Sigmoid colon (tissue), 7 donors: ENCODE data around the gene GTF3A. TPM values are rescaled to one million over a fixed set of nuclear protein-coding genes. Genes with fewer than 3 reads are reported as not detected.
A peak's percentile ranks its signal among the peaks of the same experiment; 100 is the strongest.

Experiments
- DNase-seq: peaks from one replicate; pipeline ENCODE4 v3.0.0-alpha.2; 2019
- H3K27ac ChIP-seq, 4 donors: fragments of 200-600 bp; sonication (generic); one replicate each; pipeline ENCODE4 v1.5.1; 2016 to 2019; ENCODE audit warnings: mild to moderate bottlenecking in 1 of 4
- H3K27me3 ChIP-seq, 3 donors: fragments of 200-600 bp; sonication (generic); one replicate each; pipeline ENCODE4 v1.5.1; 2019; ENCODE audit warnings: mild to moderate bottlenecking in 1 of 3
- H3K36me3 ChIP-seq, 4 donors: fragments of 200-600 bp; sonication (generic); one replicate each; pipeline ENCODE4 v1.5.1; 2016 to 2019
- H3K4me1 ChIP-seq, 4 donors: fragments of 200-600 bp; sonication (generic); one replicate each; pipeline ENCODE4 v1.5.1; 2017 to 2019
- H3K4me3 ChIP-seq, 4 donors: fragments of 200-600 bp; sonication (generic); one replicate each; pipeline ENCODE4 v1.5.1; 2017 to 2019; ENCODE audit warnings: mild to moderate bottlenecking in 2 of 4, moderate library complexity in 1 of 4
- H3K9me3 ChIP-seq, 4 donors: fragments of 200-600 bp in 3 of 4; sonication (generic) in 3 of 4; one replicate each; pipeline versions ENCODE4 v1.5.1 to v1.6.1; 2013 to 2019
- CTCF ChIP-seq, 4 experiments: fragments of 450-650 bp in 3 of 4; fragments of 200-600 bp in 1 of 4; IDR thresholded peaks; one replicate each; pipeline ENCODE4 v1.5.1; 2016 to 2019; ENCODE audit warnings: antibody characterized with exemption in 4 of 4, mild to moderate bottlenecking in 3 of 4, moderate library complexity in 2 of 4
- EP300 ChIP-seq, 4 donors: sonication (generic); formaldehyde crosslinking; IDR thresholded peaks; one replicate each; pipeline ENCODE4 v1.6.1; 2017; ENCODE audit warnings: antibody characterized with exemption in 4 of 4
- POLR2A ChIP-seq, 2 donors: fragments of 450-650 bp; IDR thresholded peaks; one replicate each; pipeline ENCODE4 v1.6.1; 2016; ENCODE audit warnings: antibody characterized with exemption in 2 of 2, mild to moderate bottlenecking in 2 of 2, moderate library complexity in 2 of 2
- POLR2AphosphoS5 ChIP-seq, 4 donors: sonication (generic); formaldehyde crosslinking; IDR thresholded peaks; one replicate each; pipeline ENCODE4 v1.6.1; 2017; ENCODE audit warnings: antibody characterized with exemption in 4 of 4
- WGBS, 2 donors: extraction: QIAGEN DNeasy Blood & Tissue Kit; methylation state at CpG; one replicate each; pipeline ENCODE4 v1.1.7; 2013; 5-methylcytosine and 5-hydroxymethylcytosine counted together
- intact Hi-C: fragments of 100-400 bp; cut with DNase I; formaldehyde crosslinking; loops from one replicate; pipeline ENCODE4 v1.15.1; 2023
- polyA plus RNA-seq, 3 donors: library from polyadenylated mRNA; stranded (reverse); fragments of 200-250 nt; gene quantifications; one replicate each; pipeline ENCODE4 v1.2.3, GENCODE V29; 2013
- total RNA-seq, 4 donors: library from RNA; depleted of rRNA; stranded (reverse); fragments of >200 nt; gene quantifications; one replicate each; pipeline ENCODE4 v1.1.0, GENCODE V29; 2016
- donor health status: healthy with polysubstance abuse.
- donor health status: Bipolar disorder and iron deficiency.
- donor health status: healthy.

The GTF3A gene
- total and polyA plus RNA-seq, 7 donors, result 76.3 to 172 (median 135) TPM

GRCh38 chr13:27440408-27440807 is 16.0 kb downstream of the GTF3A start:
- WGBS, 2 donors, result 60 to 83% methylated on average over 1 of the region's 1 CpG
- no peak for DNase-seq
- H3K4me1 ChIP-seq, result no peaks in the 10 kb centered on the region
- TF ChIP-seq CTCF (IDR thresholded peaks at IDR 0.05) (no peak), POLR2A (IDR thresholded peaks at IDR 0.05) (no peak), POLR2AphosphoS5 (IDR thresholded peaks at IDR 0.05) (no peak), EP300 (IDR thresholded peaks at IDR 0.05) (no peak)
- intact Hi-C loops, result no loop called here
- H3K9me3 ChIP-seq, result no peaks in the 10 kb centered on the region
- no peaks in the 10 kb centered on the region for H3K27me3 ChIP-seq
- no peak overlapping the region for H3K4me3 ChIP-seq
- no peak overlapping the region for H3K27ac ChIP-seq
- peaks cover 0 to 74% (median 33%) of the 10 kb centered on the region in 4 donors for H3K36me3 ChIP-seq

GRCh38 chr13:27442071-27442647 is 17.7 kb downstream of the GTF3A start:
- TF ChIP-seq CTCF (IDR thresholded peaks at IDR 0.05), result no peak
- TF ChIP-seq EP300 (IDR thresholded peaks at IDR 0.05), result no peak
- no peak for TF ChIP-seq POLR2A (IDR thresholded peaks at IDR 0.05)
- TF ChIP-seq POLR2AphosphoS5 (IDR thresholded peaks at IDR 0.05), result no peak
- Histone ChIP-seq H3K4me3 (no peak overlapping the region), H3K4me1 (peaks cover 0 to 1% (median 0%) of the 10 kb centered on the region in 4 donors), H3K27me3 (no peaks in the 10 kb centered on the region), H3K36me3 (peaks cover 0 to 58% (median 25%) of the 10 kb centered on the region in 4 donors), H3K27ac (no peak overlapping the region), H3K9me3 (no peaks in the 10 kb centered on the region)
- intact Hi-C loops, result no loop called here
- WGBS, 2 donors, result 15 to 52% methylated on average over 15 of the region's 15 CpGs
- DNase-seq, result no peak

GRCh38 chr13:27442797-27443196 is 18.4 kb downstream of the GTF3A start:
- H3K36me3 ChIP-seq, result peaks cover 0 to 54% (median 25%) of the 10 kb centered on the region in 4 donors
- 27 to 79% methylated on average over 7 of the region's 7 CpGs for WGBS, 2 donors

GRCh38 chr13:27446986-27447583 is 22.7 kb downstream of the GTF3A start:
- peaks cover 0 to 30% (median 20%) of the 10 kb centered on the region in 4 donors for H3K4me1 ChIP-seq
- H3K36me3 ChIP-seq, result peaks cover 0 to 20% (median 1%) of the 10 kb centered on the region in 4 donors
- no peak for DNase-seq
- no peaks in the 10 kb centered on the region for H3K9me3 ChIP-seq
- WGBS, 2 donors, result 42 to 75% methylated on average over 7 of the region's 7 CpGs
- intact Hi-C loops, result loop anchor here (5.0 kb wide), 1 partner anchor 690 kb away; the partner anchor contains the start of gene PAN3
- no peak overlapping the region for H3K4me3 ChIP-seq
- H3K27me3 ChIP-seq, result no peaks in the 10 kb centered on the region
- peak overlapping the region in 1 of 4 donors; percentile 31 for H3K27ac ChIP-seq
- TF ChIP-seq POLR2A (IDR thresholded peaks at IDR 0.05), result no peak
- no peak for TF ChIP-seq CTCF (IDR thresholded peaks at IDR 0.05)
- TF ChIP-seq POLR2AphosphoS5 (IDR thresholded peaks at IDR 0.05), result peak in 1 of 4 donors; percentile 26
- TF ChIP-seq EP300 (IDR thresholded peaks at IDR 0.05), result no peak

More at GRCh38 chr13:27442797-27443196, 18.4 kb downstream of the GTF3A start:
- Histone ChIP-seq H3K27ac (no peak overlapping the region), H3K27me3 (no peaks in the 10 kb centered on the region), H3K4me3 (no peak overlapping the region), H3K4me1 (peaks cover 0 to 8% (median 2%) of the 10 kb centered on the region in 4 donors), H3K9me3 (no peaks in the 10 kb centered on the region)
- no peak for DNase-seq
- TF ChIP-seq POLR2A (IDR thresholded peaks at IDR 0.05), result no peak
- TF ChIP-seq POLR2AphosphoS5 (IDR thresholded peaks at IDR 0.05), result no peak
- TF ChIP-seq EP300 (IDR thresholded peaks at IDR 0.05), result no peak
- TF ChIP-seq CTCF (IDR thresholded peaks at IDR 0.05), result no peak
- intact Hi-C loops, result no loop called here
